ENCODE data around the gene ANKRD52. TPM values are rescaled to one million over a fixed set of nuclear protein-coding genes. Genes with fewer than 3 reads are reported as not detected.
A peak's percentile ranks its signal among the peaks of the same experiment; 100 is the strongest.
"Not testable (repeated sequence)": the region's sequence is repeated elsewhere in the genome, so short reads cannot be mapped to it uniquely, and the experiment has no call there.

ANKRD52 gene
- total RNA-seq, 4 donors from 2014 or later = 30.5 to 48.7 (median 36.6) TPM

- peaks cover 3 to 57% (median 17%) of the 10 kb centered on the region in 4 donors for H3K4me1 ChIP-seq
Observed at GRCh38 chr12:56296295-56296694, 38.1 kb upstream of the ANKRD52 start.

GRCh38 chr12:56293795-56294194, 35.6 kb upstream of the ANKRD52 start:
- Histone ChIP-seq H3K36me3 (peaks cover 0 to 60% (median 0%) of the 10 kb centered on the region in 3 donors), H3K9me3 (no peaks in the 10 kb centered on the region), H3K27ac (peak overlapping the region in 1 of 4 donors; percentile 60), H3K4me1 (peaks cover 3 to 43% (median 10%) of the 10 kb centered on the region in 4 donors), H3K27me3 (no peaks in the 10 kb centered on the region), H3K4me3 (no peak overlapping the region)
- no peak for DNase-seq
- TF ChIP-seq, protein P1, sequence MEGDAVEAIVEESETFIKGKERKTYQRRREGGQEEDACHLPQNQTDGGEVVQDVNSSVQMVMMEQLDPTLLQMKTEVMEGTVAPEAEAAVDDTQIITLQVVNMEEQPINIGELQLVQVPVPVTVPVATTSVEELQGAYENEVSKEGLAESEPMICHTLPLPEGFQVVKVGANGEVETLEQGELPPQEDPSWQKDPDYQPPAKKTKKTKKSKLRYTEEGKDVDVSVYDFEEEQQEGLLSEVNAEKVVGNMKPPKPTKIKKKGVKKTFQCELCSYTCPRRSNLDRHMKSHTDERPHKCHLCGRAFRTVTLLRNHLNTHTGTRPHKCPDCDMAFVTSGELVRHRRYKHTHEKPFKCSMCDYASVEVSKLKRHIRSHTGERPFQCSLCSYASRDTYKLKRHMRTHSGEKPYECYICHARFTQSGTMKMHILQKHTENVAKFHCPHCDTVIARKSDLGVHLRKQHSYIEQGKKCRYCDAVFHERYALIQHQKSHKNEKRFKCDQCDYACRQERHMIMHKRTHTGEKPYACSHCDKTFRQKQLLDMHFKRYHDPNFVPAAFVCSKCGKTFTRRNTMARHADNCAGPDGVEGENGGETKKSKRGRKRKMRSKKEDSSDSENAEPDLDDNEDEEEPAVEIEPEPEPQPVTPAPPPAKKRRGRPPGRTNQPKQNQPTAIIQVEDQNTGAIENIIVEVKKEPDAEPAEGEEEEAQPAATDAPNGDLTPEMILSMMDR (IDR thresholded peaks at IDR 0.05) = no peak
- TF ChIP-seq POLR2A (IDR thresholded peaks at IDR 0.05) = no peak

More at GRCh38 chr12:56296295-56296694, 38.1 kb upstream of the ANKRD52 start:
- Histone ChIP-seq H3K27ac (no peak overlapping the region), H3K9me3 (no peaks in the 10 kb centered on the region), H3K4me3 (no peak overlapping the region), H3K27me3 (no peaks in the 10 kb centered on the region), H3K36me3 (peaks cover 0 to 37% (median 0%) of the 10 kb centered on the region in 3 donors)
- no peak for DNase-seq
- TF ChIP-seq POLR2A (IDR thresholded peaks at IDR 0.05) = no peak
- TF ChIP-seq, protein P1 (IDR thresholded peaks at IDR 0.05) = no peak

DNA sequence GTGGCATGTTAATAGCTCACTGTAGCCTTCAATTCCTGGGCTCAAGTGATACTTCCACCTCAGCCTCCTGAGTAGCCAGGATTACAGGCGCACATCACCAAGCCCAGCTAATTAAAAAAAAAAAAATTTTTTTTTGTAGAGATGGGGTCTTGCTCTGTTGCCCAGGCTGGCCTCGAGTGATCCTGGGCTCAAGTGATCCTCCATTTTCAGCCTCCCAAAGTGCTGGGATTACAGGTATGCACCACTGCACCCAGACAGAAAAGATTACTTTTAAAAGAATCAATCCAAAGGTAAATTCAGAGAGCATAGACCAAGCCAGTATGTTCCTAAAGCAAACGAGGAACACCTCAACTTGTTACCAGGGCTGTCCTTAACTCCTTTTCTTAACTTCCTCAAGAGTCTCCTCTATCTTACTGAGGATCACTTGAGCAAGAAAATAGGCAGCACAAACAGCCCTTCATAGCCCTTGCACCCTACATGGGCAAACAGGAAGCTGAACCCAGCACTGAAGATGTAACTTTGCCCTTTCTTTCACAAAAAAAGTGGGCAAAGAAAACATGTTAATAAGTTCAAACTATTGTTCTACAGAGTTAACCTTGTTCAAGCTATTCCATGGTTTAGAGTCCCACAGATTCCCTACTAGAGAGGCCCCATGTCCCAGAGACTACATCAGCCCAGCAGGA, 30.7 kb upstream of the ANKRD52 start:
- TF ChIP-seq, protein P1 (IDR thresholded peaks at IDR 0.05) = no peak
- TF ChIP-seq POLR2A (IDR thresholded peaks at IDR 0.05) = no peak
- no peaks in the 10 kb centered on the region for H3K27me3 ChIP-seq
- H3K4me3 ChIP-seq = no peak overlapping the region
- peaks cover 0 to 67% (median 0%) of the 10 kb centered on the region in 3 donors for H3K36me3 ChIP-seq
- DNase-seq = no peak
- peaks cover 0 to 17% (median 4%) of the 10 kb centered on the region in 4 donors for H3K4me1 ChIP-seq
- H3K9me3 ChIP-seq = no peaks in the 10 kb centered on the region
- no peak overlapping the region for H3K27ac ChIP-seq

- H3K36me3 ChIP-seq = peaks cover 0 to 79% (median 0%) of the 10 kb centered on the region in 3 donors
- no peaks in the 10 kb centered on the region for H3K27me3 ChIP-seq
- no peak overlapping the region for H3K4me3 ChIP-seq
- peaks cover 0 to 1% (median under 1%) of the 10 kb centered on the region in 4 donors for H3K4me1 ChIP-seq
- H3K27ac ChIP-seq = no peak overlapping the region
- H3K9me3 ChIP-seq = no peaks in the 10 kb centered on the region
- no peak for DNase-seq
- TF ChIP-seq, protein P1 (IDR thresholded peaks at IDR 0.05) = no peak
- no peak for TF ChIP-seq POLR2A (IDR thresholded peaks at IDR 0.05)
Observed at GRCh38 chr12:56286044-56286830, 28.1 kb upstream of the ANKRD52 start.

DNA sequence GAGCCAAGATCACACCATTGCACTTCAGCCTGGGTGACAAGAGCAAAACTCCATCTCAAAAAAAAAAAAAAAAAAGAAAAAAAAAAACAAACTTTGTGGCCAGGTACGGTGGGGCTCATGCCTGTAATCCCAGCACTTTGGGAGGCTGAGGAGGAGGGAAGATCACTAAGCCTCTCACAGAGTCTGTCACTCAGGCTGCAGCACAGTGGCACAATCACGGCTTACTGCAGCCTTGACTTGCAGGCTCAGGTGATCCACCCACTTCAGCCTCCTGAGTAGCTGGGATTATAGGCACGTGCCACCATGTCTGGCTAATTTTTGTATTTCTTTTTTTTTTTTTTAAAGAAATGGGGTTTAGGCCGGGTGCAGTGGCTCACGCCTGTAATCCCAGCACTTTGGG, 26.1 kb upstream of the ANKRD52 start:
- peaks cover 0 to 80% (median 0%) of the 10 kb centered on the region in 3 donors for H3K36me3 ChIP-seq
- not testable (repeated sequence) for H3K27me3 ChIP-seq, H3K27ac ChIP-seq, H3K4me3 ChIP-seq, H3K4me1 ChIP-seq, H3K9me3 ChIP-seq, DNase-seq

- no peaks in the 10 kb centered on the region for H3K4me1 ChIP-seq
- H3K4me3 ChIP-seq = no peak overlapping the region
- TF ChIP-seq POLR2A (IDR thresholded peaks at IDR 0.05) = no peak
- TF ChIP-seq, protein P1 (IDR thresholded peaks at IDR 0.05) = no peak
- H3K27me3 ChIP-seq = no peaks in the 10 kb centered on the region
- peaks cover 0 to 91% (median 0%) of the 10 kb centered on the region in 3 donors for H3K36me3 ChIP-seq
- DNase-seq = no peak
- no peak overlapping the region for H3K27ac ChIP-seq
- no peaks in the 10 kb centered on the region for H3K9me3 ChIP-seq
Observed at GRCh38 chr12:56282579-56282978, 24.4 kb upstream of the ANKRD52 start.

All from Peyer's patch (tissue), 4 donors.